Measurements from ENCODE around the gene MICOS13.
A peak's percentile ranks its signal among the peaks of the same experiment; 100 is the strongest.

The MICOS13 gene

GRCh38 chr19:5693195-5694166 is 13.2 kb upstream of the MICOS13 start (continued):
- TF ChIP-seq ZNF175 (tag by site-specific recombination; IDR thresholded peaks at IDR 0.05) (no peak), ZNF76 (tag by site-specific recombination; IDR thresholded peaks at IDR 0.05; ENCODE audit: borderline replicate concordance, low read depth) (no peak), ZNF658 (tag by site-specific recombination; IDR thresholded peaks at IDR 0.05) (no peak), GLI4 (tag by site-specific recombination; IDR thresholded peaks at IDR 0.05) (no peak), ZNF19 (tag by site-specific recombination; IDR thresholded peaks at IDR 0.05; ENCODE audit: low read depth) (no peak), ZNF23 (tag by site-specific recombination; IDR thresholded peaks at IDR 0.05; ENCODE audit: borderline replicate concordance) (no peak), ZNF777 (tag by site-specific recombination; IDR thresholded peaks at IDR 0.05; ENCODE audit: borderline replicate concordance) (no peak), HOXD13 (CRISPR knock-in tag; IDR thresholded peaks at IDR 0.05; ENCODE audit: borderline replicate concordance) (no peak), YY1 (tag by site-specific recombination; IDR thresholded peaks at IDR 0.05) (no peak; the same call in 1 of the 2 replicates), MYNN (tag by site-specific recombination; IDR thresholded peaks at IDR 0.05; ENCODE audit: borderline replicate concordance) (no peak), ZNF248 (tag by site-specific recombination; IDR thresholded peaks at IDR 0.05) (no peak), SALL2 (tag by site-specific recombination; IDR thresholded peaks at IDR 0.05; ENCODE audit: borderline replicate concordance) (no peak), ZBTB26 (tag by site-specific recombination; optimal IDR thresholded peaks at IDR 0.05) (no peak), ZNF623 (tag by site-specific recombination; IDR thresholded peaks at IDR 0.05) (no peak), MEIS1 (CRISPR knock-in tag; IDR thresholded peaks at IDR 0.05; ENCODE audit: borderline replicate concordance) (no peak), ZNF670 (tag by site-specific recombination; IDR thresholded peaks at IDR 0.05; ENCODE audit: low read depth) (no peak), ZBTB1 (tag by site-specific recombination; IDR thresholded peaks at IDR 0.05) (no peak), ZSCAN18 (tag by site-specific recombination; IDR thresholded peaks at IDR 0.05) (no peak), ZFHX2 (tag by site-specific recombination; conservative IDR thresholded peaks at IDR 0.05) (peak; percentile 87), ZBTB17 (tag by site-specific recombination; IDR thresholded peaks at IDR 0.05) (no peak), ZNF362 (tag by site-specific recombination; IDR thresholded peaks at IDR 0.05) (no peak), ZNF155 (tag by site-specific recombination; IDR thresholded peaks at IDR 0.05) (no peak), SCRT2 (tag by site-specific recombination; IDR thresholded peaks at IDR 0.05) (0 out of 2 replicates have a peak, but pooled peaks have one; percentile 22), WT1 (tag by site-specific recombination; IDR thresholded peaks at IDR 0.05) (no peak), ZNF114 (tag by site-specific recombination; IDR thresholded peaks at IDR 0.05) (no peak), ZBTB49 (tag by site-specific recombination; IDR thresholded peaks at IDR 0.05; ENCODE audit: low read depth) (no peak), ZNF510 (tag by site-specific recombination; IDR thresholded peaks at IDR 0.05; ENCODE audit: insufficient replicate concordance) (no peak), ZNF707 (tag by site-specific recombination; IDR thresholded peaks at IDR 0.05) (no peak), ZBTB11 (tag by site-specific recombination; conservative IDR thresholded peaks at IDR 0.05; ENCODE audit: low read depth) (no peak), ZNF548 (tag by site-specific recombination; IDR thresholded peaks at IDR 0.05) (no peak)

All from HEK293 (cell line).